Measurements from ENCODE around the gene PDE6C.
A peak's percentile ranks its signal among the peaks of the same experiment; 100 is the strongest.

Gene PDE6C

GRCh38 chr10:93702210-93703001, 90.1 kb downstream of the PDE6C start, which contains the start of gene FRA10AC1:
TSS of gene FRA10AC1 (minus strand) at chr10:93702592. CDS start at chr10:93700106, 2,486 bp downstream.
- ATAC-seq (peak; percentile 92), DNase-seq (peak; percentile 94)

- DNase-seq, result peak; percentile 10
- no peak for ATAC-seq
These were observed 90.7 kb downstream of the PDE6C start for GRCh38 chr10:93703066-93703465.

DNA sequence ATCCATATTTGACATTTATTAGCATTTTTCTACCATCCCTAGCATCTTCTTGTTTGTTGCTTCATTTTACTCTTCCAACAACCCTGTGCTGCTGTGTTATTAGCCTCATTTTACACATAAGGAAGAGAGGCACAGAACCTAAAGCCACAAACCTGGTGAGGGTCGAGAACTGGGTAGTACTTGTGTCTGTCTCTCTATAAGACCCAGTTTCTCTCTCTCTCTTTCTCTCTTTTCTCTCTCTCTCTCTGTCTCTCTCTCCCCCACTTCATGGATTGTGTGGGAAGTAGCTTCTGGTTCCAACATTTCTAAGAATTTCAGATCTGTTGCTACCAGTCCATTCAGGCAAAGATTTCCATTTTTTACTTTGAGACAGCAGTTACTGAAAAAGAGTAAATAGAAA, 91.5 kb downstream of the PDE6C start:
- ATAC-seq, result no peak

DNA sequence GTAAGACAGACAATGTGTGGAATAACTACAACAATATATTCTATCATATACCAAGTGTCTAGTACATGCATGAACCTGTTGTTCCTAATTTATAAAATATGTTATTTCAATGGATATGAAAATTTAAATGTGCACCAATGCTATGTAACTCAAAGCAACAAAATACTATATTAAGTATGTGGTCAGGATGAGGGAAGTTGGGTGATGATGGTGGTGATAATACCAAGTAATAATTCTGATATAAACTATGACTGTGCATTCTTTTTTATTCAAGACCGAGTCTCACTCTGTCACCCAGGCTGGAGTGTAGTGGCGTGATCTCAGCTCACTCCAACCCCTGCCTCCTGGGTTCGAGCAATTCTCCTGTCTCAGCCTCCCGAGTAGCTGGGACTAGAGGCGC, 92.1 kb downstream of the PDE6C start:
- no peak for ATAC-seq

More for the DNA sequence above, 91.5 kb downstream of the PDE6C start:
- DNase-seq, result no peak

GRCh38 chr10:93707623-93708022, 95.3 kb downstream of the PDE6C start:
- ATAC-seq (peak; percentile 80), DNase-seq (no peak)

More for the DNA sequence above, 92.1 kb downstream of the PDE6C start:
- no peak for DNase-seq

DNA sequence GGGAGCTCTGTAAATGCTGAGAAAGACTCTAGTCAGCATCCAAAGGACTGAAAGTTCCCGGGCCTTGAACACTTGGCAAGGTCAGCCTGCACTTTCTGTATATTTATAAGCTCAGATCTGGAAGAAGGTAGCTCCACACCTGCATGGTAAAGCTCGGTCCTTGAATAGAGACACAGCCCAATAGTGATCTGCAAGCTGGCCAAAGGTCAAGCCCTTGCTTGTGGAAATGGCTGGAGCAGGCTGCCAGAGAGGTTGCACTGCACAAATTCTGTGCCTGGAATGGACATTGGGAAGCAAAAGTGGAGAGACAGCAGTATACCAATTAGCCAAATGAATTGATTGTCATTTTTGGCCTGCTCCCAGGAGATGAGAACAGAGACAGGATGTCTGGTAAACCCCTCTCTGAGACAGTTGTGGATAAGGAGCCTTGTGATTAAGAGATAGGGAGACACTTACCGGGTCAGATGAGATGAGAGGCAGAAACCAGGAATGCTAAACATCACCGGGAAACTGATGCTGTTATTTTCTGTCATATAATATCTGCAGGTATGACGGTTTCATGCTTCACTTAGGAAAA, 98.1 kb downstream of the PDE6C start:
- DNase-seq, result no peak
- ATAC-seq, result no peak

DNA sequence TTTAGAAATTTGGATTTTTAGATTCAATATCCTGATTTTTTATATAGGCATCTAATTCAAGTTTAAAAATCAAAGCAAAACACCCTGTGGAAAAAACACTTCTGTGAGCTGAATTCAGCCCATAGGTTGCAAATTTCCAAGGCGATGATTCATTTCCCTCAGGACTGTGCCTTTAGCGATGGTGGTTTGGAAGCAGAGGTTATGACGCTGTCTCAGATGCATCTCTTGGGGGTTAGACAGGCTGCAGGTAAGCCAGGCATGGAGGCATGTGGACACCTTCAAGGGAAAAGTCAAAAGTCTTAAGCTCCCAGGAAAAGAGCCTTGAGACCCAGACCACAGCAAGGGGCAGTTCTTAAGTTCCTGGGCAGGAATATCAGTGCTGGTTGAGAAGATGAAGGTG, 99.6 kb downstream of the PDE6C start:
- no peak for ATAC-seq
- DNase-seq, result no peak

GRCh38 chr10:93712593-93712992, 100.3 kb downstream of the PDE6C start:
- no peak for ATAC-seq
- no peak for DNase-seq

DNA sequence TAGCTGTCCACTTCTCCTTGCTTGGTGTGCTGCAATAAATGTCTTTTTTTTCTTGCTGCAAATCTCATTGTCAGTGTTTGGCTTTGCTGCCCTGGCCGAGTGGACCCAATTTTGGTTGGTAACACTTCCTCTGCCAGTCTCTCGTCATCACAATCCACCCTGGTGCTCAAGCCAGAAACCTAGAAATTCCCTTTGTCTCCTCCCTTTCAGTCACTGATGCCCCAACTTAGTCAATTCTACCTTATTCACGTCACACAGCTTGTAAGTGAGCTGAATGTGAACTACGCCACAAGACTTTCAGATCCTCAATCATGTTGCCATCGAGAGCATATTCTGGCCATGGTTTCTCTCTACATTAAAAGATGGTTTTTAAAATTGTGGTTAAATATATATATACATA, 103.0 kb downstream of the PDE6C start:
- ATAC-seq (no peak), DNase-seq (no peak)
